OCI-LY1 (cell line): ENCODE data around the gene ARHGEF12.

ENCODE experiments used
- H2AFZ ChIP-seq: fragments of 200-600 bp; sonication (generic), shearing (Covaris generic); 2 replicates; pipeline ENCODE4 v1.6.0; 2014; ENCODE audit warnings: antibody characterized with exemption, mild to moderate bottlenecking, low read length
- H3F3A ChIP-seq: fragments of 200-600 bp; sonication (generic), shearing (Covaris generic); 2 replicates; pipeline ENCODE4 v1.6.0; 2014; ENCODE audit warnings: mild to moderate bottlenecking, antibody characterized with exemption, low read length, moderate library complexity; ENCODE audit not compliant: insufficient read depth
- H3K27ac ChIP-seq: fragments of 200-600 bp; sonication (generic); 2 replicates; pipeline ENCODE4 v1.5.1; 2014; ENCODE audit warnings: low read length, mixed run types, mild to moderate bottlenecking, low read depth; ENCODE audit not compliant: poor library complexity, severe bottlenecking
- H3K27me3 ChIP-seq: fragments of 200-600 bp; sonication (generic); 2 replicates; pipeline ENCODE4 v1.6.0; 2014; ENCODE audit warnings: antibody characterized with exemption, mild to moderate bottlenecking, low read length, moderate library complexity; ENCODE audit not compliant: insufficient read depth
- H3K36me3 ChIP-seq: fragments of 200-600 bp; sonication (generic); 2 replicates; pipeline ENCODE4 v1.6.1; 2014; ENCODE audit warnings: mild to moderate bottlenecking, antibody characterized with exemption, low read length, moderate library complexity, mixed read lengths; ENCODE audit not compliant: insufficient read depth
- H3K4me1 ChIP-seq: fragments of 200-600 bp; sonication (generic); 2 replicates; pipeline ENCODE4 v1.5.1; 2014; ENCODE audit warnings: mild to moderate bottlenecking, low read length, moderate library complexity; ENCODE audit not compliant: insufficient read depth, severe bottlenecking
- H3K4me2 ChIP-seq: fragments of 200-600 bp; sonication (generic), shearing (Covaris generic); 2 replicates; pipeline ENCODE4 v1.6.1; 2014; ENCODE audit warnings: low read length
- H3K4me3 ChIP-seq: fragments of 200-600 bp; sonication (generic); 2 replicates; pipeline ENCODE4 v1.5.1; 2014; ENCODE audit warnings: low read length, low read depth, mild to moderate bottlenecking, mixed read lengths; ENCODE audit not compliant: poor library complexity, severe bottlenecking
- H3K79me2 ChIP-seq: fragments of 200-600 bp; shearing (Covaris generic); 2 replicates; pipeline ENCODE4 v1.6.1; 2016; ENCODE audit warnings: mixed run types, low read length, mixed read lengths; ENCODE audit not compliant: insufficient read depth
- H3K9ac ChIP-seq: fragments of 200-600 bp; sonication (generic), shearing (Covaris generic); 2 replicates; pipeline ENCODE4 v1.6.1; 2014; ENCODE audit warnings: mild to moderate bottlenecking, low read length, mixed read lengths
- H3K9me2 ChIP-seq: fragments of 200-600 bp; sonication (generic), shearing (Covaris generic); 2 replicates; pipeline ENCODE4 v1.6.1; 2014; ENCODE audit warnings: low read depth, mild to moderate bottlenecking, low read length, mixed read lengths
- H3K9me3 ChIP-seq: fragments of 200-600 bp; shearing (Covaris generic); 2 replicates; pipeline ENCODE4 v1.6.1; 2014; ENCODE audit warnings: low read length, mixed read lengths
- H4K20me1 ChIP-seq: fragments of 200-600 bp; sonication (generic), shearing (Covaris generic); 2 replicates; pipeline ENCODE4 v1.6.0; 2016; ENCODE audit warnings: mild to moderate bottlenecking, low read length; ENCODE audit not compliant: insufficient read depth
- CTCF ChIP-seq: fragments of 200-600 bp; sonication (generic), shearing (Covaris generic); IDR thresholded peaks from 2 replicates; pipeline ENCODE4 v1.5.1; 2017; ENCODE audit warnings: mild to moderate bottlenecking, antibody characterized with exemption, low read length, moderate library complexity, mixed read lengths
- EZH2 ChIP-seq: fragments of 200-600 bp; sonication (generic), shearing (Covaris generic); IDR thresholded peaks from 2 replicates; pipeline ENCODE4 v1.8.0; 2017; ENCODE audit warnings: borderline replicate concordance, mixed run types, mild to moderate bottlenecking, antibody characterized with exemption, low read length, moderate library complexity, mixed read lengths

ARHGEF12 gene

DNA sequence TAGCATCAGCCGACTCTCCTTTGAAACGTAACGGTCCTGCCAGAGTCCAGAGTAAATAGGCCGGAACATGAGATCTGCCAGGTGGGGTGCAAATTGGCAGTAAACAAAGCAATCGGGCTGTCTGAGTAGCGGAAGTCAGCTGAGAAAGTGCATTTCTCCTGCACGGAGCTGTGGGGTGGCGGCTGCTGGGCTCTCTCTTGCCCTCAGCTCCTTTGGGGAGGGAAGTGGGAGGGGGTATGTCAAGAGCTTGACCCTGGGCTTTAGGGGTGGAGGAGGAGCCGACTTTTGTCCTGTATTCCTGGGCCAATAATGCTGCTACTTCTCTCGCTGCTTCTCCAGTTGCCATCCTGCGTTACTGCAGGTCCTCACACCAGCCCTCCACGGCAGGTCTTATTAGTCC, 187.0 kb downstream of the ARHGEF12 start:
- Histone ChIP-seq H3K79me2 (no peaks in the 10 kb centered on the region), H4K20me1 (no peaks in the 10 kb centered on the region), H3K9ac (no peak overlapping the region), H3K4me2 (no peak overlapping the region), H3K27ac (no peak overlapping the region), H3K27me3 (no peaks in the 10 kb centered on the region), H3K36me3 (no peaks in the 10 kb centered on the region), H3F3A (no peaks in the 10 kb centered on the region), H3K4me3 (no peak overlapping the region), H3K9me2 (no peaks in the 10 kb centered on the region), H2AFZ (no peak overlapping the region), H3K9me3 (no peaks in the 10 kb centered on the region), H3K4me1 (no peaks in the 10 kb centered on the region)
- TF ChIP-seq CTCF (no peak), EZH2 (no peak)

DNA sequence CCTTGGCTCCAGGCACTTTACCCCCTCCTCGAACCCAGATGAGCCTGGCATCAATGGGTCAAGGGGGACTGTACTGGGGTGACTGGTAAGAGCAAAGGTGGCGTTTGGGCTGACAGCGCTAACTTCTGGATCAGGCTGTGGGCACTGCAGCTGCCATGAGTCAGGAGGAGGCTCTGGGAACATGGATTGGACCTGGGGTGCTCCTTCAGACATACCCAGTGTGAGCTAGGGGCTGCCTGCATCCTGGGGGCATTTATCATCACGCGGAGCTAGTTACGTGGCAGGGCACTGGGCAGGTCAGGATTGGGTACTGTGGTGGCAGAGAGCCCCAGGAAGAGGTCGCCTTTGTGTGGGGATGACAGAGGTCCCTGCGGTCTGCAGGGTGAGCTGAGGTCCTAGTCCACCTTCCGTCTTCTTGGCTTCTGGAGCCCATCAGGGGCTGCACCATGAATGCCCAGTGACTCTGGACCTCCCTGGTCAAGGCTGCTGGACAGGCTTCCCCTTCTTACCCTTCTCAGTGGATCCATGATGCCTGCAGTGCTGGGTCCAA, 188.4 kb downstream of the ARHGEF12 start:
- Histone ChIP-seq H3K79me2 (no peaks in the 10 kb centered on the region), H3K4me3 (no peak overlapping the region), H3K4me2 (no peak overlapping the region), H3K9ac (no peak overlapping the region), H4K20me1 (no peaks in the 10 kb centered on the region), H2AFZ (no peak overlapping the region), H3K27ac (no peak overlapping the region), H3K4me1 (no peaks in the 10 kb centered on the region), H3K36me3 (no peaks in the 10 kb centered on the region), H3K27me3 (no peaks in the 10 kb centered on the region), H3K9me2 (no peaks in the 10 kb centered on the region), H3K9me3 (no peaks in the 10 kb centered on the region), H3F3A (no peaks in the 10 kb centered on the region)
- TF ChIP-seq CTCF, result no peak
- TF ChIP-seq EZH2, result no peak

DNA sequence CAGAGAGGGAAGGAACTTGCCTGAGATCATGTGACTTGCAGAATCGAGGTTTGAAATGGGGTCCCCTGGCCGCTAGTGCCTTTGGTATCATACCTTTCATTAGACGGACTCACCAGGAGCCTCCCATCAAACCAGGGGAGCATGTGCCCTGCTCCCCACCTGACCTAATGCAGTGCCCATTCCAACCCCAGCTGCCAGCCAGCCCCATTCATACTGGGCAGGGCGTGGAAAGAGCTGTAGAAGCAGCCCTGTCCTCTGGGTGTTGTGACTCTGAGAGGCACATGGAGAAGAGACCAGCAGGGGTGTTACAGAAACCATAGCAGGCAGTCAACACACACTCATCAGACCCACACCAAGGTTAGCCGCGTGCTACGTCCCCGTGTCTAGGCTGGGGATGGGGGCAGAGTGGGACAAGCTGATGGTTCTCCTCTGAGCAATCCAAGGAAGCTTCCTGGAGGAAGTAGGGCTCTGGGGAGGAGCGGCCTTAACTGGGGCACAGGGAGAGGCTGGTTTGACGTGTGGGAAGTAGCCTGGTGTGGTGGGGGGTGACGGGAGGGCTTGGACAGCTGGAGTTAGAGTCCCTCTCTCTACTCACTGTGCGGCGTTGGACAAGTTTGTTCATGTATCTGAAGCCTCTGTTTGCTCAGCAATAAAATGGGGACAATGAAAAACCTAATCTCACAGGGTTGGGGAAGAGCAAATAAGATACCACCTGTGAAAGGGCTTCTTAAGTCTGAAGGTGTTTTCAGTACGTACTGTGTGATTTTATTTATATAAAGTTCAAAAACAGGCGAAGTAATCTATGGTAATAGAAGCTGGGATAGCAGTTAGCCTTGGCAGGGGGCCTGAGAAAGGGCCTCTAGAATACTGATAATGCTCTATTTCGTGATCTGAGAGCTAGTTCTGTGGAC, 189.3 kb downstream of the ARHGEF12 start:
- Histone ChIP-seq H3K36me3 (no peaks in the 10 kb centered on the region), H3K27ac (no peak overlapping the region)

More for the DNA sequence above, 189.3 kb downstream of the ARHGEF12 start:
- Histone ChIP-seq H3K4me2 (no peak overlapping the region), H4K20me1 (no peaks in the 10 kb centered on the region), H3K79me2 (no peaks in the 10 kb centered on the region), H3K9me3 (no peaks in the 10 kb centered on the region), H2AFZ (no peak overlapping the region), H3K27me3 (no peaks in the 10 kb centered on the region), H3K9me2 (no peaks in the 10 kb centered on the region), H3F3A (no peaks in the 10 kb centered on the region), H3K4me1 (no peaks in the 10 kb centered on the region), H3K9ac (no peak overlapping the region), H3K4me3 (no peak overlapping the region)
- TF ChIP-seq EZH2 (no peak), CTCF (no peak)
